Measurements from ENCODE around the gene SPEF1.

Gene SPEF1

GRCh38 chr20:3786665-3787323 is 5.5 kb upstream of the SPEF1 start, which contains the start of gene CENPB:
Gene CENPB, minus strand, starts transcription at chr20:3786740. Its CDS starts 257 bp downstream, at chr20:3786483.
- no peak for DNase-seq (ENCODE audit: low read depth)
- peak; percentile 67 for TF ChIP-seq CTCF (IDR thresholded peaks at IDR 0.05; ENCODE audit: low read depth, low read length, missing control alignments)
- peak within 1 kb of the TSS; percentile 67 for H3K4me3 ChIP-seq (ENCODE audit: low read depth, low read length)

DNA sequence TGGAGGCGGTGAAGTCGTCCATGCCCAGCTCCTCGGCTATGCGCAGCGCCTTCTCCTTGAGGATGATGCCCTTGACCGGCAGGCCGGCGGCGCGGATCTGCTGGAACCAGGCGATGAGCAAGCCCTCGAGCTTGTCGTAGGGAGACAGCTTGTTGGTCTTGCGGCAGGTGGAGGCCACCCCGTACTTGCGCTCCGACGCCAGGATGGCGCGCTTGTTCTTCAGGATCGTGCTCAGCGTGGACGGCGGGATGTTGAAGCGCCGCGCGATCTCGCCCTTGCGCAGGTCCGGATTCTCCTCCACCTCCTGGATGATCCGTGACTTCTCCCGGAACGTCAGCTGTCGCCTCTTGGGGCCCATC is 4.9 kb upstream of the SPEF1 start:
- DNase-seq (ENCODE audit: low read depth): no peak
- TF ChIP-seq CTCF (IDR thresholded peaks at IDR 0.05; ENCODE audit: low read depth, low read length, missing control alignments): no peak
- H3K4me3 ChIP-seq (ENCODE audit: low read depth, low read length): peak overlapping the region; percentile 67

- peak overlapping the region; percentile 67 for H3K4me3 ChIP-seq (ENCODE audit: low read depth, low read length)
- TF ChIP-seq CTCF (IDR thresholded peaks at IDR 0.05; ENCODE audit: low read depth, low read length, missing control alignments): no peak
- DNase-seq (ENCODE audit: low read depth): no peak
These were observed 4.2 kb upstream of the SPEF1 start for GRCh38 chr20:3785240-3786125.

DNA sequence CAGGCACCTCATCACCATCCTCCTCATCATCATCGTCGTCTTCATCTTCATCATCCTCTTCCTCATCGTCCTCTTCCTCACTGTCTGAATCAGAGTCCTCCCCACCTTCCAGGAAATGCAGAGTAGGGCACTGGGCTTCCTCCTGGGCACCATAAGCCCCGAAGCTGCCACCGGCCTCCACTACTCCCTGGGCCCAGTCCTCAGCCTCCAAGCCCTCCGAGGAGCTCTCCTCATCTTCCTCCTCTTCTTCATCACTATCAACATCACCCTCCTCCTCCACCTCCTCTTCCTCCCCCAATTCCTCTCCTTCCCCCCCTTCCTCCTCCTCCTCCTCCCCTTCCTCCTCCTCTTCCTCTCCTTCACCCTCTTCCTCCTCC is 3.6 kb upstream of the SPEF1 start:
- H3K4me3 ChIP-seq (ENCODE audit: low read depth, low read length): no peak overlapping the region
- DNase-seq (ENCODE audit: low read depth): no peak
- TF ChIP-seq CTCF (IDR thresholded peaks at IDR 0.05; ENCODE audit: low read depth, low read length, missing control alignments): no peak

DNA sequence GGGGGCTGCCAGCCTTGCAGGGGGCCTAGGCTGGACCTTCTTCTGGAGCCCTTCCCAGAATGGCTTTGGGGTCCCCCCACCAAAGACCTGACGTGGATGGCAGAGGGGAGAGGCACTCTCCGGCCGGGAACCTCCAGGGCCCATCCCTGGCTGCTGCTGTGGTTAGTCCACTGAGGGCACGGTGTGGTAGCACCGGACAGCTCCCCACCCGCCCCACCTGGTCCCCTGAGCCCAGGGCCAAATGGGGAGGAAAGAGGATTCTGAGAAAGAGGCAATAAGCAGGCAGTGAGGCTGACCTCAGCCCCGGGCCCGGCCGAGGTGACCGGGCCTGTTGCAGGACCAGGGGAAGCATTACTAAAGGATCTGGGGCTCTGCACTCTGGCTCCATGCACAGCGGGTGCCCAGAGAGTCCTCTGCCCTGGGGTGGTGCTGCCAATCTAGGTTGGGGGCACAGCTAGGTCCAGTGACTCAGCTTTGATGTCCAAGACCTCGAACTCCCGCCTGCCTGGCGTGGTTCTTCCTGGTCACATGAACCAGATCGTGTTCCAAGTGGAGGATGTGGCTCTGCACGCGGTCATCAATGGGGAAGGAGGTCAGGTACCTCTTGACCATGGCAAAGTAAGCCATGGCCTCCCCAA is 3.1 kb upstream of the SPEF1 start:
- no peak overlapping the region for H3K4me3 ChIP-seq (ENCODE audit: low read depth, low read length)
- no peak for DNase-seq (ENCODE audit: low read depth)
- no peak for TF ChIP-seq CTCF (IDR thresholded peaks at IDR 0.05; ENCODE audit: low read depth, low read length, missing control alignments)

- H3K4me3 ChIP-seq (ENCODE audit: low read depth, low read length): no peak overlapping the region
- DNase-seq (ENCODE audit: low read depth): no peak
- TF ChIP-seq CTCF (IDR thresholded peaks at IDR 0.05; ENCODE audit: low read depth, low read length, missing control alignments): no peak
These were observed 2.4 kb upstream of the SPEF1 start for GRCh38 chr20:3783511-3784195.
